Keratinocyte (primary cell): ENCODE data around the gene CREB3. TPM values are rescaled to one million over a fixed set of nuclear protein-coding genes. Genes with fewer than 3 reads are reported as not detected.

Experiments used
- DNase-seq: peaks from one replicate; pipeline ENCODE4 v3.0.0-alpha.2; 2011; ENCODE audit warnings: low read depth, missing footprints, low spot score
- FAIRE-seq: peaks from 2 replicates; lab custom pipeline; 2011; peaks lifted over from hg19 to GRCh38; lab: Jason Lieb, UNC
- H2AFZ ChIP-seq: 2 replicates; pipeline ENCODE4 v1.6.0; 2012; ENCODE audit warnings: low read length, control low read depth, inconsistent platforms; ENCODE audit not compliant: control insufficient read depth
- H3K27ac ChIP-seq: 2 replicates; pipeline ENCODE4 v1.5.1; 2011; ENCODE audit warnings: low read length; ENCODE audit not compliant: control insufficient read depth, insufficient read depth
- H3K27me3 ChIP-seq: 3 replicates; pipeline ENCODE4 v1.6.0; 2011; ENCODE audit warnings: low read length; ENCODE audit not compliant: control insufficient read depth, insufficient read depth; ENCODE audit errors: extremely low read depth
- H3K36me3 ChIP-seq, 2 experiments: 2 replicates in 1 of 2; 3 replicates in 1 of 2; pipeline ENCODE4 v1.5.1; 2011; ENCODE audit warnings: low read length in 2 of 2, mild to moderate bottlenecking in 1 of 2; ENCODE audit not compliant: control insufficient read depth in 2 of 2, insufficient read depth in 2 of 2; ENCODE audit errors: extremely low read depth in 1 of 2
- H3K4me1 ChIP-seq: 3 replicates; pipeline ENCODE4 v1.5.1; 2011; ENCODE audit warnings: low read length; ENCODE audit not compliant: control insufficient read depth, insufficient read depth; ENCODE audit errors: extremely low read depth
- H3K4me2 ChIP-seq: 3 replicates; pipeline ENCODE4 v1.6.0; 2011; ENCODE audit warnings: low read depth, low read length; ENCODE audit not compliant: control insufficient read depth, insufficient read depth; ENCODE audit errors: extremely low read depth
- H3K4me3 ChIP-seq, 3 experiments: fragments of 200-600 bp in 1 of 3; sonication (generic) in 1 of 3; 2 replicates in 2 of 3; 3 replicates in 1 of 3; pipeline ENCODE4 v1.5.1; 2011 to 2016; ENCODE audit warnings: low read length in 3 of 3, mild to moderate bottlenecking in 3 of 3, control low read depth in 2 of 3, inconsistent platforms in 1 of 3, low read depth in 1 of 3, mixed read lengths in 1 of 3, mixed run types in 1 of 3, moderate library complexity in 1 of 3; ENCODE audit not compliant: control insufficient read depth in 2 of 3, insufficient read depth in 2 of 3; ENCODE audit errors: extremely low read depth in 1 of 3
- H3K79me2 ChIP-seq: 2 replicates; pipeline ENCODE4 v1.6.0; 2012; ENCODE audit warnings: low read length; ENCODE audit not compliant: control insufficient read depth, insufficient read depth
- H3K9ac ChIP-seq: 3 replicates; pipeline ENCODE4 v1.6.0; 2011; ENCODE audit warnings: low read length; ENCODE audit not compliant: control insufficient read depth, insufficient read depth; ENCODE audit errors: extremely low read depth
- H3K9me1 ChIP-seq: 3 replicates; pipeline ENCODE4 v1.6.0; 2011; ENCODE audit warnings: low read length; ENCODE audit not compliant: control insufficient read depth, insufficient read depth; ENCODE audit errors: extremely low read depth
- H3K9me3 ChIP-seq: 2 replicates; pipeline ENCODE4 v1.5.1; 2012; ENCODE audit warnings: low read depth, low read length; ENCODE audit not compliant: control insufficient read depth
- H4K20me1 ChIP-seq: 3 replicates; pipeline ENCODE4 v1.6.0; 2011; ENCODE audit warnings: low read length; ENCODE audit not compliant: control insufficient read depth, insufficient read depth; ENCODE audit errors: extremely low read depth
- CTCF ChIP-seq, 3 experiments: IDR thresholded peaks in 1 of 3; conservative IDR thresholded peaks in 1 of 3; optimal IDR thresholded peaks in 1 of 3; 2 replicates in 2 of 3; 3 replicates in 1 of 3; pipeline versions ENCODE3 to v1.5.1; 2011; ENCODE audit warnings: low read length in 3 of 3, mild to moderate bottlenecking in 3 of 3, moderate library complexity in 2 of 3, control low read depth in 1 of 3, inconsistent platforms in 1 of 3; ENCODE audit not compliant: insufficient read depth in 2 of 3; ENCODE audit errors: extremely low read depth in 1 of 3
- EZH2 ChIP-seq: IDR thresholded peaks from one replicate; pipeline ENCODE4 v1.6.1; 2012; ENCODE audit warnings: inconsistent platforms, mild to moderate bottlenecking, low read length, moderate library complexity
- dilution Hi-C: fragments of 300-500 bp; cut with MboI; formaldehyde crosslinking; loops from one replicate; pipeline ENCODE4 v1.7.0; 2020; ENCODE audit warnings: low sequenced_read_pairs; ENCODE audit not compliant: extremely low pct_ligation_motif_present
- polyA plus RNA-seq, 5 experiments: library from polyadenylated mRNA; depleted of rRNA in 3 of 5; stranded (reverse) in 3 of 5; stranded (forward) in 1 of 5; unstranded in 1 of 5; fragments of >200 nt; gene quantifications; 1 replicate in 1 of 5; 2 replicates in 3 of 5; 3 replicates in 1 of 5; pipeline versions ENCODE4 v1.2.1 to v1.2.3, GENCODE V29; 2011 to 2012; ENCODE audit warnings: missing spikeins in 2 of 5, low read depth in 1 of 5, low replicate concordance in 1 of 5

The CREB3 gene
- polyA plus RNA-seq, 1 donor (not counting 4 experiments of a cell fraction or from before 2014, with no cell fraction given) = 24.6 TPM

DNA sequence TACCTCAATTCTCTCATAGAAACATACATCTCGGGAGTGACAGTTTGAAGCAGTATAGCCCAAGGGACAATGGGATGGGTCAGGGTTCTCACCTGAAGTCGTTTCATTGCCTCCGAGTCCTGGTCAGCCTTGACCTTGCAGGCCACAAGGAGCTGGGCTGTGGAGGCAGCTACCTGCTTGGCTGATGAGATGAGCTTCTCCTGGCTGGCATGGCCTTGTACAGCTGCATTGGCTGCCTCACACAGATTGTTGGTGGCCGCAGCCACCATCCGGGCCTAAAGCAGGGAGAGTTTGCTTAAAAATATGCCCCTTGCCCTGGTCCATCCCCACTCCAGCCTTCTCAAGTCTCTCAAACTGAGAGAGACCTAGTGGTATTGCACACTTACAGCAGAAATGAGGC is 34.2 kb upstream of the CREB3 start:
- dilution Hi-C loops = no loop called here
- Histone ChIP-seq H3K4me1 (no peaks in the 10 kb centered on the region), H3K79me2 (no peaks in the 10 kb centered on the region), H3K27ac (no peak overlapping the region), H3K36me3 (peaks cover 43 to 53% of the 10 kb centered on the region in 2 experiments), H4K20me1 (peaks cover 3% of the 10 kb centered on the region), H3K9me3 (no peaks in the 10 kb centered on the region), H3K27me3 (no peaks in the 10 kb centered on the region), H3K4me2 (no peak overlapping the region), H3K9me1 (no peaks in the 10 kb centered on the region), H3K4me3 (no peak overlapping the region), H2AFZ (no peak overlapping the region), H3K9ac (no peak overlapping the region)
- no peak for DNase-seq
- FAIRE-seq = no peak
- TF ChIP-seq CTCF (optimal IDR thresholded peaks at IDR 0.05 in 1 of 3, IDR thresholded peaks at IDR 0.05 in 1 of 3, conservative IDR thresholded peaks at IDR 0.05 in 1 of 3; ENCODE audit: extremely low read depth in 1 of 3, insufficient read depth in 2 of 3, low read length in 3 of 3) (no peak), EZH2 (no peak)

- Histone ChIP-seq H3K27ac (no peak overlapping the region), H3K9ac (no peak overlapping the region), H3K36me3 (peaks cover 59 to 71% of the 10 kb centered on the region in 2 experiments), H3K79me2 (no peaks in the 10 kb centered on the region), H3K4me1 (no peaks in the 10 kb centered on the region), H3K9me1 (peaks cover 2% of the 10 kb centered on the region), H3K27me3 (no peaks in the 10 kb centered on the region), H3K4me3 (no peak overlapping the region), H2AFZ (no peak overlapping the region), H3K4me2 (no peak overlapping the region), H3K9me3 (no peaks in the 10 kb centered on the region), H4K20me1 (peaks cover 3% of the 10 kb centered on the region)
- no peak for TF ChIP-seq EZH2
- TF ChIP-seq CTCF (optimal IDR thresholded peaks at IDR 0.05 in 1 of 3, IDR thresholded peaks at IDR 0.05 in 1 of 3, conservative IDR thresholded peaks at IDR 0.05 in 1 of 3; ENCODE audit: extremely low read depth in 1 of 3, insufficient read depth in 2 of 3, low read length in 3 of 3) = no peak
- FAIRE-seq = no peak
- dilution Hi-C loops = no loop called here
- DNase-seq = no peak
These were observed 32.4 kb upstream of the CREB3 start for GRCh38 chr9:35700031-35700430.
